Sciatic nerve (tissue), 2 donors: ENCODE data around the gene RAB6B. TPM values are rescaled to one million over a fixed set of nuclear protein-coding genes. Genes with fewer than 3 reads are reported as not detected.

Experiments
- ATAC-seq: fragments of 200-7000 bp; cut with Tn5 transposase; one replicate; pipeline ENCODE4 v1.9.1; 2020; ENCODE audit warnings: mild to moderate bottlenecking, moderate library complexity
- DNase-seq: peaks from one replicate; pipeline ENCODE4 v3.0.0-alpha.2; 2020; ENCODE audit warnings: low spot score
- intact Hi-C: fragments of 100-400 bp; cut with DNase I; formaldehyde crosslinking; loops from one replicate; pipeline ENCODE4 v1.14.2; 2022
- total RNA-seq: library from RNA; stranded (reverse); fragmentation: NEBNext Ultra II Directional; extraction: Animal tissue kit (Norgen Biotek cat#: 25700); gene quantifications from one replicate; pipeline ENCODE4 v1.2.1, GENCODE V29; 2021
- donor health status: DM: no; HTN: no; CAD: no.
- donor health status: DM: no; HTN: no; CAD: no.

Gene RAB6B
- total RNA-seq, 1 donor from 2014 or later, result 9.5 TPM

GRCh38 chr3:133831966-133832801, 63.5 kb downstream of the RAB6B start:
- DNase-seq (no peak), ATAC-seq (no peak)
- intact Hi-C loops, result no loop called here

- no peak for DNase-seq
- no peak for ATAC-seq
- intact Hi-C loops, result no loop called here
Measured at GRCh38 chr3:133830071-133830470, 65.6 kb downstream of the RAB6B start.

- ATAC-seq (no peak), DNase-seq (no peak)
- intact Hi-C loops, result no loop called here
Measured at GRCh38 chr3:133829310-133829707, 66.4 kb downstream of the RAB6B start.

GRCh38 chr3:133828576-133829309, 66.9 kb downstream of the RAB6B start:
- intact Hi-C loops, result no loop called here
- DNase-seq (no peak), ATAC-seq (no peak)

- DNase-seq (no peak), ATAC-seq (no peak)
- intact Hi-C loops, result no loop called here
Measured at GRCh38 chr3:133827684-133828083, 68.0 kb downstream of the RAB6B start.

GRCh38 chr3:133827136-133827535, 68.5 kb downstream of the RAB6B start:
- intact Hi-C loops, result no loop called here
- no peak for ATAC-seq
- DNase-seq, result no peak

GRCh38 chr3:133825969-133826727, 69.5 kb downstream of the RAB6B start:
- DNase-seq, result no peak
- intact Hi-C loops, result no loop called here

GRCh38 chr3:133824961-133825485, 70.7 kb downstream of the RAB6B start:
- ATAC-seq, result no peak
- DNase-seq, result no peak
- intact Hi-C loops, result loop anchor here (5.0 kb wide), 1 partner anchor 102 kb away; no protein-coding TSS in a partner anchor

More at GRCh38 chr3:133825969-133826727, 69.5 kb downstream of the RAB6B start:
- ATAC-seq, result no peak

- ATAC-seq (peak; percentile 54), DNase-seq (peak; percentile 68)
- intact Hi-C loops, result loop anchor here (5.0 kb wide), 1 partner anchor 105 kb away; no protein-coding TSS in a partner anchor
Measured at GRCh38 chr3:133821767-133822638, 73.7 kb downstream of the RAB6B start.

GRCh38 chr3:133820889-133821675, 74.6 kb downstream of the RAB6B start:
- no peak for DNase-seq
- intact Hi-C loops, result loop anchor here (5.0 kb wide), 1 partner anchor 106 kb away; no protein-coding TSS in a partner anchor

GRCh38 chr3:133820129-133820528, 75.6 kb downstream of the RAB6B start:
- DNase-seq, result no peak
- intact Hi-C loops, result loop anchor here (5.0 kb wide), 1 partner anchor 107 kb away; no protein-coding TSS in a partner anchor

More at GRCh38 chr3:133820889-133821675, 74.6 kb downstream of the RAB6B start:
- no peak for ATAC-seq

GRCh38 chr3:133815386-133815785, 80.3 kb downstream of the RAB6B start:
- DNase-seq, result no peak
- no peak for ATAC-seq
- intact Hi-C loops, result no loop called here

More at GRCh38 chr3:133820129-133820528, 75.6 kb downstream of the RAB6B start:
- no peak for ATAC-seq

- ATAC-seq, result no peak
- intact Hi-C loops, result no loop called here
- no peak for DNase-seq
Measured at GRCh38 chr3:133812872-133813271, 82.8 kb downstream of the RAB6B start.

GRCh38 chr3:133805702-133806475, 89.8 kb downstream of the RAB6B start, which contains the start of gene SRPRB:
TSS of gene SRPRB (plus strand) at chr3:133805815. CDS start at chr3:133805849, 34 bp downstream.
- peak; percentile 96 for DNase-seq
- peak; percentile 100 for ATAC-seq
- intact Hi-C loops, result no loop called here

GRCh38 chr3:133805384-133805701, 90.3 kb downstream of the RAB6B start:
- intact Hi-C loops, result no loop called here

GRCh38 chr3:133804896-133805295, 90.8 kb downstream of the RAB6B start:
- ATAC-seq (no peak), DNase-seq (no peak)
- intact Hi-C loops, result no loop called here

More at GRCh38 chr3:133805384-133805701, 90.3 kb downstream of the RAB6B start:
- DNase-seq (no peak), ATAC-seq (no peak)
